ENCODE measurements around the gene FAM107B.
"Not testable (repeated sequence)": the region's sequence is repeated elsewhere in the genome, so short reads cannot be mapped to it uniquely, and the experiment has no call there.

Gene FAM107B

GRCh38 chr10:14727924-14728323, 46.8 kb downstream of the FAM107B start:
- no peaks in the 10 kb centered on the region for H3K36me3 Mint-ChIP-seq (ENCODE audit: low read depth)
- peaks cover 13% of the 10 kb centered on the region for H3K9me3 Mint-ChIP-seq
- H3K4me1 Mint-ChIP-seq = peaks cover 10% of the 10 kb centered on the region
- peaks cover 24% of the 10 kb centered on the region for H3K27me3 Mint-ChIP-seq (ENCODE audit: low read depth)
- H3K4me3 Mint-ChIP-seq = no peak overlapping the region
- peak overlapping the region in 1 of 3 experiments; percentile 35 for H3K27ac Mint-ChIP-seq
- TF ChIP-seq CTCF (IDR thresholded peaks at IDR 0.05; ENCODE audit: unreplicated experiment in 3 of 3) = no peak

GRCh38 chr10:14727465-14727864, 47.2 kb downstream of the FAM107B start:
- Mint-ChIP-seq H3K36me3 (ENCODE audit: low read depth) (no peaks in the 10 kb centered on the region), H3K4me1 (peaks cover 10% of the 10 kb centered on the region), H3K27ac (peak overlapping the region in 1 of 3 experiments; percentile 35), H3K27me3 (ENCODE audit: low read depth) (peaks cover 26% of the 10 kb centered on the region), H3K9me3 (peaks cover 14% of the 10 kb centered on the region), H3K4me3 (peak overlapping the region in 1 of 3 experiments; percentile 19)
- no peak for TF ChIP-seq CTCF (IDR thresholded peaks at IDR 0.05; ENCODE audit: unreplicated experiment in 3 of 3)

GRCh38 chr10:14724931-14725330, 49.8 kb downstream of the FAM107B start:
- Mint-ChIP-seq H3K27me3 (ENCODE audit: low read depth) (peaks cover 26% of the 10 kb centered on the region), H3K9me3 (peaks cover 19% of the 10 kb centered on the region), H3K4me1 (peaks cover 10% of the 10 kb centered on the region), H3K27ac (no peak overlapping the region), H3K4me3 (no peak overlapping the region), H3K36me3 (ENCODE audit: low read depth) (no peaks in the 10 kb centered on the region)
- no peak for TF ChIP-seq CTCF (IDR thresholded peaks at IDR 0.05; ENCODE audit: unreplicated experiment in 3 of 3)

- Mint-ChIP-seq H3K27me3 (ENCODE audit: low read depth) (peaks cover 23% of the 10 kb centered on the region), H3K9me3 (peaks cover 25% of the 10 kb centered on the region), H3K27ac (no peak overlapping the region), H3K4me3 (no peak overlapping the region), H3K4me1 (peaks cover 4% of the 10 kb centered on the region), H3K36me3 (ENCODE audit: low read depth) (no peaks in the 10 kb centered on the region)
- TF ChIP-seq CTCF (IDR thresholded peaks at IDR 0.05; ENCODE audit: unreplicated experiment in 3 of 3) = no peak
Observed at GRCh38 chr10:14723052-14723689, 51.5 kb downstream of the FAM107B start.

- H3K36me3 Mint-ChIP-seq (ENCODE audit: low read depth) = no peaks in the 10 kb centered on the region
- no peak overlapping the region for H3K4me3 Mint-ChIP-seq
- peaks cover 6% of the 10 kb centered on the region for H3K4me1 Mint-ChIP-seq
- TF ChIP-seq CTCF (IDR thresholded peaks at IDR 0.05; ENCODE audit: unreplicated experiment in 3 of 3) = no peak
- no peak overlapping the region for H3K27ac Mint-ChIP-seq
- peaks cover 15% of the 10 kb centered on the region for H3K9me3 Mint-ChIP-seq
- H3K27me3 Mint-ChIP-seq (ENCODE audit: low read depth) = peaks cover 13% of the 10 kb centered on the region
Observed at GRCh38 chr10:14717552-14717951, 57.1 kb downstream of the FAM107B start.

GRCh38 chr10:14712991-14713424, 61.7 kb downstream of the FAM107B start:
- H3K4me1 Mint-ChIP-seq = peaks cover 6% of the 10 kb centered on the region
- peaks cover 3% of the 10 kb centered on the region for H3K9me3 Mint-ChIP-seq
- peak overlapping the region in 1 of 3 experiments; percentile 18 for H3K27ac Mint-ChIP-seq
- TF ChIP-seq CTCF (IDR thresholded peaks at IDR 0.05; ENCODE audit: unreplicated experiment in 3 of 3) = no peak
- peaks cover 13% of the 10 kb centered on the region for H3K27me3 Mint-ChIP-seq (ENCODE audit: low read depth)
- no peak overlapping the region for H3K4me3 Mint-ChIP-seq
- no peaks in the 10 kb centered on the region for H3K36me3 Mint-ChIP-seq (ENCODE audit: low read depth)

- not testable (repeated sequence) for H3K4me3 Mint-ChIP-seq; H3K27me3 Mint-ChIP-seq (ENCODE audit: low read depth)
Observed at GRCh38 chr10:14709344-14709743, 65.4 kb downstream of the FAM107B start.

More at GRCh38 chr10:14709344-14709743, 65.4 kb downstream of the FAM107B start:
- not testable (repeated sequence) for H3K4me1 Mint-ChIP-seq; H3K27ac Mint-ChIP-seq; H3K9me3 Mint-ChIP-seq; H3K36me3 Mint-ChIP-seq (ENCODE audit: low read depth)

Data from nephron (organoid).